Hindlimb muscle (tissue), 1 donor: ENCODE measurements around the gene MT1M. TPM values are rescaled to one million over a fixed set of nuclear protein-coding genes. Genes with fewer than 3 reads are reported as not detected.
A peak's percentile ranks its signal among the peaks of the same experiment; 100 is the strongest.

Experiments used
- DNase-seq: peaks from one replicate; pipeline ENCODE4 v3.0.0-alpha.2; 2013
- polyA plus RNA-seq: library from polyadenylated mRNA; unstranded; fragments of 120-200 nt; gene quantifications from one replicate; pipeline ENCODE4 v1.2.1, GENCODE V29; 2013; ENCODE audit not compliant: insufficient read length

Gene MT1M
- polyA plus RNA-seq, 1 donor: 1.9 TPM

DNA sequence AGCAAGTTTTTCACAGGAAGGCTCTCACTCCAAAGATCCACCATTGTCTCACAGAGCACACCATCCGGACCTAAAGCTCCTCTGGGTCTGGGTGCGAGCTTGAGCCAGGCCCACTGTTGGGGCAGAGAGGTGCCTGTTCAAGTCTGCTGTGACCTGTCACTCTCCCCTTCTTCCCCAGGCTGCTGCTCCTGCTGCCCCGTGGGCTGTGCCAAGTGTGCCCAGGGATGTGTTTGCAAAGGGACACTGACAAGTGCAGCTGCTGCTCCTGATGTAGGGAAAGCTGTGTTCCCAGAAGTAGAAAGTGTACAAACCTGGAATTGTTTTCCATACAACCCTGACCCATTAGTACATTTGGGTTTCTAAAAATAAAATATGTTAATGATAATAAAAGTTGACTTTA is 45.0 kb downstream of the MT1M start:
- no peak for DNase-seq

DNA sequence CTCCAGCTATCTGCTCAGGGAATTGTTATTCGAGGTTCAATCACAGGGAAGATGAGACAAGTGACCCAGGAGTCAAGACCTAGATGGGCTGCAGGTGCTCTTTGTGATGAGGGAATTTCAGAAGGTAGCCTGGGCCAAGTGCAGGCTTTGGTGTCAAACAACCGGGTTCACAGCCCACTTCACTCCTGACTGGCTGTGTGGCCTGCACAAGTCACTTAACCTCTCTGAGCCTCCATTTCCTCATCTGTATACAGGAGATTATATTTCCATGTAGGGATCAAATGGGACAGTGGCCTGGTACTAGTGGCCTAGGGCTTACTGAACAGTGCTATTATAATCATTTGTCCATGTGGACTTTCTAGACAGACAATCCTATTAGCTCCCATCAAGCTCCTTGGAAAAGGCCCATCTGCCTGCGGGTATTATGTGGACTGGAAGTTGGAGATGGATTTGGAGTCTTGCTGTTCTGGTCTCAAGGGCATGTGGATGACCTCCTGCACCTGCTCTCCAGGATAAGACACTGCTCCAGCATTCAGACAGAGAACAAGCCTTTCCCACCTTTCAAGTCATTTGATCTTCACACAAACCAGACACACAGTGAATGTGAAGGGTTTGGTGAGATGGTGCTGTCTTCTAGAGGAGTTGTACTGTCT is 46.7 kb downstream of the MT1M start:
- no peak for DNase-seq

DNA sequence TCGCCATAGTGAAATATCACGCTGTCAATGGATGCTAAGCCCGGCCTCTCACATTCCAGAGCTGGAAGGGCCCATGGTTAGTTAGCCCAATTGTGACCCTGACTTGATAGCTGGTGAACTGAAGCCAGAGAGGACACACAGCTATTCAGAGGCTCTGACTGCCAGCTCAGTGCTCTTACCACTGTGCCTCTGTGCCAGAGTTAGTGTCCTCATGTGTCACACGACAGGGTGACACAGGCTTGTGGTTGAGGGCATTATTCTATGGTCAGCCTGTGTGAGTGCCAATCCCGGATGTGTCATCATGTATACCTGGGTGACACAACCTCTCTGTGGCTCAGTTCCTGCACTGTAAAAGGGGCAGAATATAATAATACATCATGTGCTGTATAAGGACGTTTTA is 47.4 kb downstream of the MT1M start:
- DNase-seq: no peak

DNA sequence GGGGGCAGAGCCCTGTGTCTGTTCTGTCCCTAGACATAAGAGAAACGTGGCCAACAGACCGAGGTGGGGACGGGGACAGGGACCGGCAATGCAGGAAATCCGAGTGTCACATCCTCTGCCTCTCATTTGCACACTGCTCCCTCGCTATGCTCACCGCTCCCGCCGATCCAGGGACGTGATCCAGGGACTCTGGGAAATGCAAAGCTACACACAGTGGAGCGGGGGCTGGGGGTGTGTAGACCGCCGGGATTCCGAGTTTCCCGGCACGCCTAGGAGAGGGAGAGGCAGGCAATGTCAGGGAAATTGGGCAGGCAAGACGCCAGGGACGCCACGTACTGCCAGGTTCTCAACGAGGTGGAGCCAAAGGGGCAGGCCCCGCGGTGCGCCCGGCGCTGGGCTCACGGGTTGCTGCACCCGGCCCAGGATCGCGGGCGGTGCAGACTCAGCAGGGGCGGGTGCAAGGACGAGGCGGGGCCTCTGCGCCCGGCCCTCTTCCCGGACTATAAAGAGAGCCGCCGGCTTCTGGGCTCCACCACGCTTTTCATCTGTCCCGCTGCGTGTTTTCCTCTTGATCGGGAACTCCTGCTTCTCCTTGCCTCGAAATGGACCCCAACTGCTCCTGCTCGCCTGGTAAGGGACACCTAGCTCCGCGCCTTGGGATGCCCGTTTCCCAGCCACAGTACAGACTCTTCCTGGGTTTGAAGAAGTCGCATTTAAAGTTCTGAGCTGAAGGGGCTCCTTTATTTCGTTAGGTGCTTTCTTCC is 49.7 kb downstream of the MT1M start, which contains the start of gene MT1X:
Gene MT1X (plus strand): TSS at position 532 of the 764 bp plus-strand sequence. CDS start 71 bp downstream, at position 603.
- DNase-seq: peak; percentile 89

DNA sequence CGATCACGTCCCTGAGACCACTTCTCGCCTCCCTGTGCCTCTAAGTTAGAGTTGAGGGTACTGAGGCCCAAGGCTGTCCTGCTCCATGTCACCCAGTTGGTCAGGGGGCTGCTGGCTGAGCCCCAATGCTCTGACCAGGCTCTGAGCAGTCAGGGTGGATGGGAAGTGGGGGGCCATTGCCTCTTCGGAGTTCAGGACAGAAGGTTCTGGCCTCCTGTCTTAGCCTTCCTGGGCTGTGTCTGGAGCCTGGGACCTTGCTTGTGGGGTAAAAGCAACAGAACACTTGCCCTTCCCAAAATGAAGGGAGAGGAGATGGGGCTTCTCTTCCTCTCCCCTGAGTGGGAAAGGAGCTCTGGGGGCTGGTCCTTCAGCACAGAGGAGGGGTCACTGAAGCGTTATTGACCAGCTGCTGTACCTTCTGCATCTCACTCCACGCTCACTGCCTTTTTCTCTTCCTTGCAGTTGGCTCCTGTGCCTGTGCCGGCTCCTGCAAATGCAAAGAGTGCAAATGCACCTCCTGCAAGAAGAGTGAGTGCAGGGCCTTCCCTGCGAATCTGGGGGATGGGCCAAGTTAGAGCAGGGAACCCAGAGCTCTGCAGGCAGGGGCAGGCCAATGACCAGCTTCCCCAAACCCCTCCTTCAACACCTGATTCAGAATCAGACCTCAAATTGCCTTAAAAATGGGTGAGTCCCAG is 50.4 kb downstream of the MT1M start:
- no peak for DNase-seq

Other genes with a start within 250 kb of the MT1M start
- gene AMFR, start 207.1 kb upstream of the MT1M start, polyA plus RNA-seq: 42.9 TPM
- gene NUDT21, start 181.3 kb upstream of the MT1M start, polyA plus RNA-seq: 51.2 TPM
- 36.5 TPM for gene OGFOD1, start 181.1 kb upstream of the MT1M start, polyA plus RNA-seq
- 42.9 TPM for gene BBS2, start 112.6 kb upstream of the MT1M start, polyA plus RNA-seq
- gene MT4, start 67.6 kb upstream of the MT1M start, polyA plus RNA-seq: not detected
- gene MT3, start 43.1 kb upstream of the MT1M start, polyA plus RNA-seq: 8.7 TPM
- 26.9 TPM for gene MT2A, start 24.1 kb upstream of the MT1M start, polyA plus RNA-seq
- gene MT1E, start 6.9 kb upstream of the MT1M start, polyA plus RNA-seq: 21.1 TPM
- gene MT1A, start 6.0 kb downstream of the MT1M start, polyA plus RNA-seq: not detected
- gene MT1B, start 19.2 kb downstream of the MT1M start, polyA plus RNA-seq: not detected
- gene MT1F, start 25.3 kb downstream of the MT1M start, polyA plus RNA-seq: 1.4 TPM
- not detected for gene MT1G, start 35.4 kb downstream of the MT1M start, polyA plus RNA-seq
- not detected for gene MT1H, start 37.2 kb downstream of the MT1M start, polyA plus RNA-seq
- gene MT1X, start 49.8 kb downstream of the MT1M start, polyA plus RNA-seq: 9.9 TPM
- 44.2 TPM for gene NUP93, start 97.5 kb downstream of the MT1M start, polyA plus RNA-seq
- gene SLC12A3, start 232.5 kb downstream of the MT1M start, polyA plus RNA-seq: 0.05 TPM